GM21360 (cell line): Measurements from ENCODE around the gene FOXP1.

Experiments
- ATAC-seq: cut with Tn5 transposase; IDR thresholded peaks from one replicate; pipeline ENCODE4 v1.9.1; 2021; ENCODE audit warnings: mild to moderate bottlenecking, moderate library complexity; ENCODE audit not compliant: unreplicated experiment

The FOXP1 gene

DNA sequence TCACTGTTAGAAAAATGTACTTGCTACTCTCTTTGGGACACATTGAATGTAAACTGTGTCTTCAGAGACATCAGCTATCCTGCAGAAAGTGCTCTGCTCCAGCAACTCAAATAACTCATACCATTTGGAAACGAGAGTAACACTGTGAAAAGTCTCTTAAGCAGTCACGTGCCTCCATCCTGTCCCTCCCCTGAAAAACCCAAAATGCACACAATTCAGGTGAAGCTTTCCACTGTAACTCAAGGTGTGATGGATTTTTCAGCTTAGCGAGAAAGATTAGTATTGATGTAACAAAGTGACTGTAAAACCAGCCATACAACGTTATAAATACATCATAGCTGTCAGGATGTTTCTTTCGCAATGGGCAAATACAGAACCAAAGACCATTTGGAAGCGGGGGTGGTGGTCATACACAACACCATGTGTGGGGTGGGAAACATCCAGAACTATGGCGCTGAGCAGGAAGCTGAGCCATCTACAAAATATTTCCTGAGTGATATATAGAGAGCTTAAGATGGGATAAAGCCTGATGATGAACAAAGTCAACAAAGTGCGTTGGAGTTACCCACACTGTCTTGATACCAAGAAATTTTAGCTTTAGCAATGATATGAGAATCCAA is 332.3 kb downstream of the FOXP1 start:
- ATAC-seq = no peak

DNA sequence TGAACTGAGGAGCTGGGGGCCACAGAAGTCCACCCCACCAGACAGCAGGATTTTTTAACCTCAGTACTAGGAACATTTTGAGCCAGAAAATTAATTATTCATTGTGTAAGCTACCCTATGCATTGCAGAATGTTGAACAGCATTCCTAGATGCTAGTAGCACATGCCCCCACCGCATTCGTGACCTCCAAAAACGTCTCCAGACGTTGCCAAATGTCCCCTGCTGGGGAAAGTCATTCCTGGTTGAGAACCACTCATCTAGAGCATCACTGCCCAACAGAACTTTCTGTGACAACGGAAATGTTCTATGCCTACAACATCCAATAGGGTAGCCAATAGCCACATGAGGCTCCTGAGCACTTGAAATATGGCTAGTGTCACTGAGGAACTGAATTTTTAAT is 333.5 kb downstream of the FOXP1 start:
- no peak for ATAC-seq

DNA sequence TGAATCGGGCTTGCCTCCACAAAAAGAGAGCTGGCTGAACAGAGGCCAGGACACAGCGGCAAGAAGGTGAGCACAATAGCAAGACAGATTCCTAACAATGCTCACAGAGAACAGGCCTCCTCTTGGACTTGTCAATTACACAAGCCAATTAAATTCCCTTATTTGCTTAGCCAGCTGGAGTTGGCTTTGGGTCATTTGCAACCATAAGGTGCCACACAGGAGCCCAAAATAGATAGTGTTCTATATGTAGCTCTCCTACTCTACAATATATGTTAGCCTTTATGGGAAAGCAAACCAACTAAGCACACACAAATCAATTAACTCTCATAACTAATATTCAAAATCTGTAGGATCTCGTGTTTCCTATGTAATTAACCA is 335.6 kb downstream of the FOXP1 start:
- no peak for ATAC-seq

DNA sequence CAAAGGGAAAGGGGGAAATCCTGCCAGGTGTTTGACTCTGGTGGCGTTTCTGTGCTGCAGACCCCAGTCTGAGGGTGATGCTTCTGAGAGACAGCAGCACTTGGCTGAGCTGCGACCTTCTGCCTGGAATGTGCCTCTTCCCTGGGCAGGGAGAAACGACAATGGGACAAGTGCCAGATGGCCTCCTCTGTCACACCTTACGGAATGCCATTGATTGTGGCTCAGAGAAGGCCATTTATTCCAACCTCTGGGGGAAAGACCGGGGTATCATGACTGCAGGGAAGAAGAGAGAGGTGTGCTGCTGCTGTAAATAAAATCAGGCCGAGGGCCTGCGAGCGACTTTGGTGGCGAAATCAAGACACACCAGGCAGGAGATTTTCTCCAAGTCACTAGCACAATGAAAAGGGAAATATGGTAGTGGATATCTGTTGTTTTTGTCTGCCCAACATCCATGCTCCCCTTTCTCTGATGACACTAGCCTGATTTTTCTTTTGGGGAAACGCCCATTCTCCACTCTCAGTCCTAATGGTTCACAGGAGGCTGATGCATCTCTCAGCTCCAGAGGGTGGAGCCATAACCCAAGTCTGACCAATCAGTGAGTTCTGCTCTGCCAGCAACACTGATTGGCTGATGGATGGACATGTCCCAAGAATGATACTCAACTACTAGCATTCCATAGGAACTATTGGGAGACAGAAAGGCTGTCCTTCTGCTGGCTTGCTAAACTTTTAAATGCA is 336.1 kb downstream of the FOXP1 start:
- no peak for ATAC-seq

DNA sequence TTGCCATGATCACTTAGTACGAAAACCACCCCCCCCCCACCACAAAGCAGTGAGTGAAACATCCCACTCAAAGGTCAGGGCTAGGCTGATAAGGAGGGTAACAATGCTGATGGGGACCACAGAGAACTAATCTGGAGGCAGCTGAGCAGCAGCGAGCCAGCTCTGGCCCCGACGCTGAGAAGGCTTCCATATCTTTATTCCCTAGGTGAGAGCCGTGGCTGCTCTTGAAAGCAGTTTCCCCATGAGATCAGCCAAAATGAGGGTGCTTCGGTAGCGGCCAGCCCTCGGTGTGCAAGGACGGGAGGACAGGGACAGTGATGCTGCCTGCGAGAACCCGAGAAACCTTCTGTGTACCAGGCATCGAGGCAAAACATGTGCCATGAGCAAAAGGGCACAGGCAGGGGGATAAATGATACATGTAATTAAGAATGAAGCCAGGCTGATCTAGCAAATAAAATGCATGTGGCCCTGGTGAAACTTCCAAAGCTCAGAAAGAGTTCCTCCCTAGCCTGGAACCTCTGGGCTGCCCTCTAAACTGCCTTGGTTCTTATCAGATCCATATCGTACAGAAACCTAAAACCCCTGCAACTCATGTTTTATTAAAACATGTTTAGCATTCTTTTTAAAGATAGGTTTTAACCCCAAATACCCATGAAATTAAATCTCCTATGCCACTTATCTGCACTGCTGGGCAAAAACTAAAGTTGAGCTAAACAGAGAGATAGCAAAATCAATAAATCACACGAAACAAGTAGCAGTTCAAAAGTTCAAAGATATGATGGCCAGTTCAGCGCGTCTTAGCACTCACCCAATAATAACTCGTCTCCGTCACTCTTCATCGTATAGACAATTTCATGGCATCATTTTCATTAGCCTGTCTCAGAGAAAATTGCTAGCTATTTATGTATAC is 337.3 kb downstream of the FOXP1 start:
- ATAC-seq = no peak

DNA sequence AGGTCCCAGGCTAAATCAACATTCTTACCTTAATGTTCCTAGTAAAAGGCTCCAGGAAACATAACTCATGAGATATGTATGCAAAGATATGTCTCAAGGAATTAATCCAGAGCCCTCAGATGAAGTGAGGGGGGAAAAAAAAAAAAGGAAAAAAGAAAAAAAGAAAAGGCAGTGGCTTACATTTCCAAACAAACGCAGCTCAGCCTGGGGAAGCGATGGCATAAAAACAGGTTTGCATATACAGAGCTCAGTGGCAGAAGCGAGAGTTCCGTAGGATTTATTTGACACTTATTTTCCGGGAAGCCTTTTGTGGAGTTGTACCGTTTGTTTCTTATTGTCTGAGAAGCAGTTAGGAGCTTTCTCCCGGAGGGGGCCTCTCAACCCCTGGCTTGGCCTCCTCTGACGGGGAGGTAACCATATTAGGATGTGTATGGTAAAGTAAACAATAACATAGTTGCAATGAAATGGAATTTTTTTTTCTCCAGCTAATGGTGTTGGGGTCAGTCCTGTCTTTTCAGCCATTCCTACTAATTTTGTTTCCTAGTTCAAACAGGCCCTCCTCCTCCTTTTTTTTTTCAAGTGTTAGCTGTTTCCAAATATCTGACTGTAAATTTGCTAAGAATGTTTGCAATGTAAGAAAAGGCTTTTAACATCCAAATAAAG is 338.6 kb downstream of the FOXP1 start:
- ATAC-seq = no peak

DNA sequence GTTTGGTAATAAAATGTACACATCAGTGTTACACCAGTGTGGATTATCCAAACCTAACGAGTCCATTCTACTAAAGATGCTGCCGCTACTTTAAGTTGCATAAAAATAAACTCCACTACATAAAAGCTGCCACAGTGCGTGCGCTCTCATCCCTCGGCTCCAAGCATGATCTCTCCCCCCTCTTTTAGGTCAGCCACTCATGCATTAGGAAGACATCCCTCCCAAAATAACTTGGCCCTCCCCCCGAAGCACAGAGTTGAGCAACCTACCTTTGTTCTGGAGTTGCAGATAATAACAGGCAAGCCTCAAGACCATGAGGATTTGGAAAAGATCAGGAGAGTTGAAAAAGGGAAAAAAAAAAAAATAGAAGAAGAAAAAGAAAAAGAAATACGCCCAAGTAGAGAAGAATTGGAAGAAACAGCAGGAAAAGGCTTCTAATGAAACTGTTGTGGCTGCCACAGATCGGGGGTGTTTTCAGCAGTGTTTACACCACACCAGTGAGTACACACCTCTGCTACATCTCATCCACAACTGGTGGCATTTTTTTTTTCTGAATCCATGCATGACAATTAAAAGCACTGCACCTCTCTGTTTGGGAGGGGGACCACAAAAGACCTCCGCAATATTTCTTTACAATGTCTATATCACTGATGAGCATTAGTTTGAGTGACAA is 339.2 kb downstream of the FOXP1 start:
- ATAC-seq = no peak

DNA sequence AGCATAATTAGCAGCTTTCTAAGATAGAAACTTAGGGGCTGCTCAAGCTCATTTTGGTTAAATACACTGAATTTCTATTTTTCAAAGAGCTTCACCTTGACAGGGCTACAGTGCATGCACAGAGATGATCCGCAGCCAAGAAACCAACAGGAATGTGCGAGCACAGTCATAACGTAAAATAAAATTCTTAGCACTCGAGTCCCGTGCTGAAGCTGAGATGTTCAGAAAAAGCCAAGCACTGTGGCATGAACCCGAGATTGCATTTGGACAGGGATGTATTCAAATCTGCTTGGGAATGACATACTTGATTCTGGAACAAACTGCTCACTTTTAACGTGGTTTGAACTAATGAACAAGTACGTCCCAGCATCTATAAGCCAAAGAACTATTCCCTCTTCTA is 340.3 kb downstream of the FOXP1 start:
- no peak for ATAC-seq

DNA sequence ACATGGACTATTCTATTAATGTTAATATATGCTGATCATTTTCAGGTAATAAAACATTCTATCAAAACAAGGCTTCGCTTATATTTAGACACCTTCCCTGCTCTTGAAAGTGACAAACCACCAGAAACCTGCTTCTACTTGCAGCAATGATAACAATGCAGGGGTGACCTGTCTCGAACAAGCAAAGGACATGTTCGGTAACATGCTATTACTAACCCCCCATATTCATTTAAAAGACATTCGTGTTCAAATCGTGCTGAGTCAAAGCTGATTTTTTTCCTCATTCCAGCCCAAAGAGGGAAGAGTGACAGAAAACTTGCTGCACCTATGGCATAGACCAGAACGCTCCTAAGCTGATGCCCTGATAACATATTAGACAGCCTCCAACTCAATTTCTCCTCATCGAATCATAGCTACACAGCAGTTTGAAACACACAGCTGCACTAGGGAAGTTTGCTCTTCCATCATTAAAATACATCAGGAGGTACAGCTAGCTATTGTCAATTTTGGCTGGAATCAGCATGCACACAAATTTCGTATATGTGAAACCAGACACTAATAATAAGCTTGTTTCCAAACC is 341.5 kb downstream of the FOXP1 start:
- no peak for ATAC-seq

DNA sequence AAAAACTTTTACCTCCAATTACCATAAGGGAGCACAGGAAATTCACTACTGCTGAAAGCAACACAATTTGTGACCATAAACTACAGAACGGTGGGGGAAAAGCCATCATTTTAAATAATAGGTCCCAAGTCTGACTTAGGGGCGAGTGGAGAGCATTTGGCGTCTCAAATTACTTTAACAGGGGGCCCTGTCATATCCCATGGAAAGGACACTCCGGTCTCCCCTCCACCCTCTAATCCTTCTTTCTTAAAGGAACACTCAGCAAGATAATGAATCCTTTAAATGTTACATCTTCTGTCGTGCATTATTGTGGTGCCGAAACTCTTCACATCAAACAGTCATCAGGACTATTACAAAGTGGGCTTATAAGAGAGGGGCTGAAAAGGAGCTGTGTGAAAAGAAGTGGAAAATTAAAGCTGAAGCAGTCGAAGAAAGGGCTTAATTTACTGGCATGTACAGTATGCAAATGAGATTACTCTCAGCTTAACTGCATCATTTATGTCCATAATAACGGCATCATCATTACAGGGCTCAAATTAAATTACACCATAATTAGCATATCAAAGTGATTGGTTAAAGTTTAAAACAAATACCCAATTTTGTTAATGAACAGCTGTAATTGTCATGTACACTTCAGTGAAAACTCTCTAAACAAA is 342.2 kb downstream of the FOXP1 start:
- no peak for ATAC-seq

DNA sequence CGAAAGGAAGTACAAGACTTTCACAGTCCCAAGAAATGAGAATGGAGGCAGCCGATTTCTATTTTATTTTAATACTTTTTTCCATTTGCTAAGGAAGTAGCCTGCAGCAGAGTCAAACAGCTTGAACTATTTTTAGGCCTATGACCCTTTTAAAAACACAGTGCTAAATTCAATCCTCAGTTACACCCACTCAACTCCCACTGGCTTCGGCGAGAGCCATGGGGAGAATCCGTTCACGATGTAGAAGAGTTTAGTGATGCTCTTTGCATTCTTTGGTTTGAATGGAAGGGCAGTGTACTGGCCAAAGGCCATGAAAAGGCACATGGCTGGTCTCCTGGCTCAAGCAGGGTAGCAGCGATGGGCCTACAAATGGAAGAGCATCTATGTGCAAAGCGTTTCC is 343.5 kb downstream of the FOXP1 start:
- ATAC-seq = no peak

DNA sequence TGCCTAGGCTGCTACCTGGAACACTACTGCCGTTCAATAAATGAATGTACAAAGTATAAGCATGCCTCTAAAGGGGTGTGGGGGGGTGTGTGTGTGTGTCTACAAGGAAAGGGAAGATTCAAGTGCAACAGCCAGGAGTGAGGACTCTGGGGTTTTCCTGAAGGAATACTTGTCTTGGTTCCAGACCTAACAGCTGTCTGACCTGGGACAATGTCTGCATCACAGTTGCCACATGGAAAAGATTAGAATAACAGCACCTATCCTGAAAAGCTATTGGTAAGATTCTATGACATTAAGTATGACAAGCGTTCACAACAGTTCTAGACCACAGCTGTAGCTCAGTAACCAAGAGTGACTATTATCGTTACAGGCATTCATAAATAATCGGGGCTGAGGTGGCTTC is 345.2 kb downstream of the FOXP1 start:
- ATAC-seq = no peak

DNA sequence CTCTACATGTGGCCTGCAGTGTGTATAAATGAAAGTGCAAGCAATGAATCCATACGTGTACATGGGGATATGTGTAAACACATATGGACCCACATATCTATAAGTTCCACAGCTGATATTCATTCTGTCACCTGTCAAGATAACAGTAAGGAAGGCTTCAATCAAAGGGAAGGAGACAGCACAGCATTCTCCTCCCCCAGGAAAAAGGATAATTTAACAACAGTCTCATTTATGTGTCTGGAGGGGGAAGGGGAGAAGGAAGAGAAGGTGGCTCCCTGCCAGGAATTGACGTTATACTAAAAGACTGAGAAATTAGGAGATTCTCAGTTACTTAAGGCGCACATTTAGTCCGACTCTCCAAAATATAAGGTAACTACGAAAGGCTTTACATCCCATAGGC is 345.9 kb downstream of the FOXP1 start:
- no peak for ATAC-seq

DNA sequence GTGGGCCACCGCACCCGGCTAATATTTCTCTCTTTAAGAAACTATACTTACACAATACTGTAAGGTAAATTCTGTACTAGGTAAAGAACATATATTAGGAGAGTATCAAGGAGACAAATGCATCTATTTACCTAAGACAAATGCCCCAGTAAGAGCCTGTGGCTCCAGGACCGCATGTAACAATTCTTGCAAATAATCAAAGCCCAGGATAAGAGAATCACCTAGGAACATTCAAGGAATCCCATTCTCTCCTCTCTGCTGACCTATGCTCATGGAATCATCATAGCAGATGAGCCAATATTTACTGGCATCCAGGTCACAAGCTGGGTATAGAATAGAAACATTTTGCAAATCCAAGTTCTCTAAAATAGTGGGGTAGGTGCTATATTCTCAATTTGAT is 347.7 kb downstream of the FOXP1 start:
- no peak for ATAC-seq

DNA sequence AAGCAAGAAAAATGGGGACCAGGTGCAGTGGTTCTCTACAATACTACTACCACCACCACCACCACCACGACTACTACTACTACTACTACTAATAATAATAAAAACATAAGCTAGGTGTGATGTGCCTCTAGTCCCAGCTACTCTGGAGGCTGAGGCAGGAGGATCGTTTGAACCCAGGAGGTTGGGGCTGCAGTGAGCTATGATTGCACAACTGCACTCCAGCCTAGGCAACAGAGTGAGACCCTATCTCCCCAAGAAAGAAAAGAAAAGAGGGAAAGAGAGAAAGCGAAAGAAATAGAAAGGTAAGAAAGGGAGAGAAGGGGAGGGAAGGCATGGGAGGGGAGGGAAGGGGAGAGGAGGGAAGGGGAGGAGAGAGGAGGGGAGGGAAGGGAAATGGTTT is 350.6 kb downstream of the FOXP1 start:
- ATAC-seq = no peak

DNA sequence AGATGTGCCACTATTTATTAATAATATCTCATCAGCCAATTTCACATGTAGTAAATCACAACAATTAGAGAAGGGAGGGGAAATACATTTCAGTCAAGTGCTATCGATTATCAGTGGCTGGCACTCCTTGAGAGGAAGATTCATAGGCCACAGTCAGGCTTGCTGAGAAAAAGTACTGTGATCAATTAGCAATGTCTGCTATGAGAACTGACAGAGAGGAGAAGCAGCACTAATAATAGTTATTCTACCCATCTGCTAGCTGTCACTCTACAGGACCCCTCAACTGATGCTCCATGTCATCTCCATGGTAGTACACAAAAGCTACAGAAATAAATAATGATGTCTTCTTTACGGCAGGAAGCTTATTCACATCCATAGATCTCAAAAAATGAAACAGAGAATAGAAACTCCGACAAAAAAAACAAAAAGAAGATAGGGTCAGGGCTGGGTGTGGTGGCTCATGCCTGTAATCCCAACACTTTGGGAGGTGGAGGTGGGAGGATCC is 351.3 kb downstream of the FOXP1 start:
- no peak for ATAC-seq

DNA sequence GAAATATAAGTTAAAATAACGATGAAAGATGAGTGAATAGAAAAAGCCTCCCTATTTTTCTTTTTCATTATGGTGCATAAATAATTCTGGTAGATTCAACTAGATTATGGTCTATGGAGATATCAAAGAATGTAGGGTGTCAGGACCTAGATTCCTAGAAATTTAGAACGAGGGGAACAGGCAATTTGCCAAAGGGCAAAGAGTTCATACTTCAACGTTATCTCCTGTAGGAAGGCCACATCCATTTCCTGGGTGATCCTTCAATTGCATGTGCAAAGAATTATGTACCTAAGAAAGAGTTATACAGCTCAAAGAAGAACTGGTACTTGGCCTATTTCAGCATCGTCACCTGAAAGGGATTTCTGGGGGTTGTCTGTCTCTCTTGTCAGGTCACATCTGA is 351.8 kb downstream of the FOXP1 start:
- no peak for ATAC-seq

DNA sequence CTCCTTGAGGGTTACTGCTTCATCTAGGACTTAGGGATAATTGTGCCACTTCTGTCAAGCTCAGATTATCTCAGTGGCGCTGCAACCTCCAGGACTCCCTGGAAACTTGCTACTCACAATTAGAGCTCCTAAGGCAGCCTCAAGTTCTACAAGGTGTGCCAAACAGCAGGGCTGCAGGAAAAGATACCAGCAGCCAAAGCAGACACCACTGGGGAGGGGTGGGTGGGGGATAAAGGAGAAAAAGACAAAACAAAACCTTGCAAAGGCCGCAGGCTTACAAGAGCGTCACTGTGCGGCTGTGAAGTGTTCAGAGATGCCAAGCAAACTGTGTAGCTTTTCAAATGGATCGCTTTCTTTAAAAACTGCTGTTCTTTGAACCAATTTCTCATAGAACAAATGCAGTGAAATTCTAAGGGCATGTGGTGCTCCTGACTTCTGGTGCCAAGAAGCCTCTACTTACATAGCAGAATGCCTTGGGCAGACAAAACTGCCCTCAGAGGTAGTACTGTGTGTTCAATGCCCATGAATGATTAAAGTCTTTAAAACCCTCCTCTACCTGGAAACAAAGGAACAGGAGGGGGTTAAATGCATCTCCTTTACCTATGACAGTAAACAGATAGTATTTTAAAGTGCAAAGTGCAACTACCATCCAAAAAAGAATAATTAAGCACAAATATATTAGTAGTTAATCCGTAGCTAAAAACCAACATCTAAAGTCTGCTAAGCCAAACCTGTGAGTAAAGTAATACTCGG is 353.4 kb downstream of the FOXP1 start:
- ATAC-seq = no peak
